Activated T-helper 9 cell treated with anti-CD3 and anti-CD28 coated beads, Interleukin-2, amount 50 U/mL, for 16 hours (primary cell): ENCODE measurements around the gene RHBDD1.
A peak's percentile ranks its signal among the peaks of the same experiment; 100 is the strongest.

ENCODE experiments used
- DNase-seq: peaks from one replicate; pipeline ENCODE4 v3.0.0-alpha.2; 2020; ENCODE audit warnings: low read depth

Gene RHBDD1

DNA sequence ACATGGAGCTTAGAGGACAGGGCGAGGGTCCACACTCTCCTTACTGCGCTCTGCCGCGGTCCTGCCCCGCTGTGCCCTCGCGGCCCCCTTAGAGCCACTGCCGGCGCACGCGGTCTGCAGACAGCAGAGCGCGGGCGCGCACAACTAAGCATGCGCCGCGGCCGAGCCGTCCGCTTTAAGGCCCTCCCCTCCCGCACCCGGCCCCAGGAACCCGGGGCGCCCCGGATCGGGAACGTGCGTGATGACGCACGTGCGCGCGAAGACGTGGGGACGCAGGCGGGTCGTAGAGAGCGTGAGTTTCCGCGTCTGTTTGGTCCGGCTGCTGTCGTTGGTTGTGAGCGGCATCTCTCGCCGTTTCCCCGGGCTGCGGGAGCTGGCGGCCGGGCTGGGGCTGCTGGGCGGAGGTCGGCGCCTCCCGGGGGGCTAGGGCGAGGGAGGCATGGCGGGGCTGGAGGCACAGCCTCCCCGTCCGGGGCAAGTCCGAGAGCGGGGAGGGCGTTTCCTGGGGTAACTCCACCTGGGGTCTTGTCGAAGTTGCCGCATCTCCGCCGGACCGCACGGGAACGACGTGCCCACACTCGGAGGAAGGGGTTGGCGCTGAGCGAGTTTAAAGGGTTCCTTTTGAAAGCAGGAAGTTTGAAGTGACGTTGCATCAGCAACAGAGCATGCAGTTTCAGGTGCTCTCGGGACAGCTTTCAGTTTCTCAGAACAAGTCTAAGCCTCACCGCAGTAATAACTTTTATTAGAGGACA is at the start of gene RHBDD1:
Gene RHBDD1 (plus strand): TSS at position 259 of the 752 bp plus-strand sequence. CDS start 28,640 bp downstream, outside the sequence.
- peak; percentile 93 for DNase-seq

- DNase-seq: no peak
These were observed 47.8 kb upstream of the RHBDD1 start for GRCh38 chr2:226788064-226788463.

GRCh38 chr2:226788881-226789490 is 46.9 kb upstream of the RHBDD1 start:
- no peak for DNase-seq

DNA sequence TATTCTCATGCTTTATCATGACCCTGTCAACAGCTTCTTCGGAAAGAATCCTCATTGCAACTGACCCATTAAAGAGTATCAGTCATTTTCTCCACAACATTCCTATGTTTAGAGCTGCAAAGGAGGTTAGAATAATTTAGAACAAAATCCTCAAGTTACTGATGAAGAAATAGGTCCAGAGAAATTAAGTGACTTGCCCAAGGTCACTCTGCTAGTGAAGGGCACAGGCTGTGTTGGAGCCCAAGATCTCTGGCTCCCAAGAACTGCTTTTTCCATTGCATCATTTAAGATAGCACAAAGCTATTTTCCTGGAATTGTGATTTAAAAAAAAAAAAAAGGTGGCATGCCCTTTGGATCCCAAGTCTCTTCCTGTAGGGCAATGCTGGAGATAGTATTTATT is 45.8 kb upstream of the RHBDD1 start:
- no peak for DNase-seq

DNA sequence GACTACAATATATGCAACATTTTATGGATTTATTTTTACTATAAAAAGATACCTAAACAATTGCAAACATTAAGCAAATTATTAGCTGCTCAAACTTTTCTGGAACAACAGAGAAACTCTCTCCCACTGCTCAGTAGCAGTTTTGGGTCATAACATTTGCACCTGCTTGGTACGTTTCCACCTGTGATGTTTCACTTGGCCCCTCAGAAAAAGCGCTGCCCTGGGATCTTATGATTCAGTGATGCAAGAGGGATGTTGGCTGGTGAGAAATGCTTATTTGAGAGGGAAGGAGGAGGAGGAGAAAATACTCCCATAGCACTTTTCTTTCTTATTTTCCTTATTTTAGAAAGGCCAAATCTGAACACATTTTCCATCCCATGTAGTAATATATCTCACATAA is 45.4 kb upstream of the RHBDD1 start:
- DNase-seq: no peak

GRCh38 chr2:226791056-226791486 is 44.8 kb upstream of the RHBDD1 start:
- no peak for DNase-seq

- peak; percentile 91 for DNase-seq
These were observed 44.3 kb upstream of the RHBDD1 start for GRCh38 chr2:226791487-226792081.

DNA sequence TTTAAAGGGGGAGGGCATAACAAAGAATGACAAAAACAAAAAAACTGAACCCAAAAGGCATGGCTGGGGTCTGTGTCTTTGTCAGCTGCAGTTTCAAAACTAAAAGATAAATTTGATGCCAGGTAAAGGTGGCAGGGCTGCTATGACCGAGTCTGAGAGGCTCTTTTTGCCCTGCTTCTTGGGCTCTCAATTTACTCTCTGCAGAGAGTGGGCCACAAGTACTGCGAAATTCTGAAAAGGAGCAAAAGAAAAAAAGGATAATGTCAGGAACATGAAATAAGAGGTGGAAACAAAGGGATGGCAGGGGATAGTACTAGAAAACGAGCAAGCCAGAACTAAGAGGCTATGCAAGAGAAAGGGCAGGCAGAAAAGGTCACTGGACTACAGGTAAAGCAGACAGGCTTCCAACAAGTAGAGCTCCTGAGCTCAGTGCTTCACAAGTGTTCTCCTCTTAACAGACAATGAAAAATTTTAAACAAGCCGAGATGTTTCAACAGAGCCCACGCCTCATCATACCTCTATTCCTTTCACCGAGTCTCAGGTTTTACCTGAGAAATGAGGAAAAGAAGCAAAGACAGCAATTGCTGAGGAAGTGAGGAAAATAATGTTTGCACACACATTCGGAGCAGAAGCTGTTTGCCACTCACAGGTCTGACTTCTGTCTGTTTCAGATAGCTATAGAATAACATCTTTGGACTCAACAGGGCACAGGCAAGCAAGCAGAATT is 43.5 kb upstream of the RHBDD1 start:
- DNase-seq: no peak

DNA sequence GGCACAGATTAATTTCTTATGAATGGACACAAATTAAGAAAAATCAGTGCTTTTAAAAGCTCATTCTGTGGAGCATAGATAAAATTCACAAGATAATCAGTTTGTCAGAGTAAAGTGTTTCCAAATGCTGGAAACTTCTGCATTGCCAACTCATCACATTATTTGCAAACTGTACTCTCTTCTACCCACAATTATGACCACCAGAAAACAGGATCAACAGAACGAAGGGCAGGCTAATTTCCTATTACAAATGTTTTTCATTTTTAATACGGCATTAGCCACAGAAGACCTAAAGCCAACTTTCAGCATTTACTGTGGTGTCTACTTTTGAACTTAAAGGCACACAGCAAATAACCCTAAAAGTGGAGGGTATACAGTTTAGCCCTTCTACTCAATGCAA is 42.2 kb upstream of the RHBDD1 start:
- no peak for DNase-seq

- no peak for DNase-seq
These were observed 41.6 kb upstream of the RHBDD1 start for GRCh38 chr2:226794196-226794661.

DNA sequence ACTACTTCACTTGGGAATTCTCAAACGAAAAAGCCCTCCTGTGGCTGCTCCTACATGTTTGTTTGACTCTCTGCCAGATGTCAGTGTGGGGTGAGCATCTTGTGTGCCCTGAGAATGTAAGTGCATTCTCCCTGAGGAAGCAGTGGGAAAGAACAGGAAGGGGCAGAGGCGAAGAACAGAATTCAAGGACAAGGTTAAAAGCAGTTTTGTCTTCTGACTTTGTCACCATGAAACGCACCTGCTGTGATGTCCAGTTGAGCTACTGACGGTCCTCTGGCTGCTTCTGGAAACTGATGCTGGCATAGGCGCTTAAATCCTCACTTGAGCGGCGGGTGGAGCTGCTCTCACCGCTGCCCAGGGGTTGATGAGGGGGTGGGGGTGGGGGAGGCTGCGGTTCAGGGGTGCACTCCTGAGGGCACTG is 41.1 kb upstream of the RHBDD1 start:
- no peak for DNase-seq

DNA sequence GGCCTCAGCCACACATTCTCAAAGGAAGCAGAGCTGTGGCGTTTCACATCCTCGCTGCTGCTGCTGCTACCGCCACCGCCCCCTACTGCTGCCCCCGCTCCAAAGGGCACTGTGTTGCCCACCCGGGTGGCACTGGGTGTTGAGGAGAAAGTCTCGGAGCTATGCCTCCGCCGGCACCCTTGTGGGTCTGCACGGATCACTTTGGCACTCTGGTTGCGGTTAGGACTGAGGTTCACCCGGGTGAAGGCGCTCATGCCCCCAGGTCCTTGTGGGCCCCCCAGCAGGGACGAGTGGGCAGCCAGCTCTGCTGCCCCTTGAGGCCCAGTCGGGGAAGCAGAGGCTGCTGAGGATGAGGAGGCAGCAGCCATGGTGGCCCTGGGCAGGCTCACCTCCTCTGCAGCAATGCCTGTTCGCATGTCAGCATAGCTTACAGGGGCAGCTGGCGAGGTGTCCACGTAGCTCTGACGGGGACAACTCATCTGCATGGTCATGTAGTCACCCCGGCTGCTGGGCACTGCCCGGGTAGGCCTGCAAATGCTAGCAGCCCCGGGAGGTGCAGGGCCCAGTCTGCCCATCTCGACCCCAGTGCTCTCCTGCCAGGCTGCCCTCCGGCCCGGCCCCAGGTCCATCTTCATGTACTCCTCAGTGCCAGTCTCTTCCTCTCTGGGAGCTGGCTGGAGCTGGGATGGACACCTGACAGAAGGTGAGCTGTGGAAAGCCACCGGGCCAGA is 40.4 kb upstream of the RHBDD1 start:
- DNase-seq: no peak

GRCh38 chr2:226796012-226796839 is 39.6 kb upstream of the RHBDD1 start:
- DNase-seq: no peak

- DNase-seq: no peak
These were observed 39.0 kb upstream of the RHBDD1 start for GRCh38 chr2:226796840-226797288.

- no peak for DNase-seq
These were observed 38.4 kb upstream of the RHBDD1 start for GRCh38 chr2:226797289-226797988.

GRCh38 chr2:226797989-226798421 is 37.8 kb upstream of the RHBDD1 start:
- no peak for DNase-seq

- DNase-seq: no peak
These were observed 37.2 kb upstream of the RHBDD1 start for GRCh38 chr2:226798422-226799210.

DNA sequence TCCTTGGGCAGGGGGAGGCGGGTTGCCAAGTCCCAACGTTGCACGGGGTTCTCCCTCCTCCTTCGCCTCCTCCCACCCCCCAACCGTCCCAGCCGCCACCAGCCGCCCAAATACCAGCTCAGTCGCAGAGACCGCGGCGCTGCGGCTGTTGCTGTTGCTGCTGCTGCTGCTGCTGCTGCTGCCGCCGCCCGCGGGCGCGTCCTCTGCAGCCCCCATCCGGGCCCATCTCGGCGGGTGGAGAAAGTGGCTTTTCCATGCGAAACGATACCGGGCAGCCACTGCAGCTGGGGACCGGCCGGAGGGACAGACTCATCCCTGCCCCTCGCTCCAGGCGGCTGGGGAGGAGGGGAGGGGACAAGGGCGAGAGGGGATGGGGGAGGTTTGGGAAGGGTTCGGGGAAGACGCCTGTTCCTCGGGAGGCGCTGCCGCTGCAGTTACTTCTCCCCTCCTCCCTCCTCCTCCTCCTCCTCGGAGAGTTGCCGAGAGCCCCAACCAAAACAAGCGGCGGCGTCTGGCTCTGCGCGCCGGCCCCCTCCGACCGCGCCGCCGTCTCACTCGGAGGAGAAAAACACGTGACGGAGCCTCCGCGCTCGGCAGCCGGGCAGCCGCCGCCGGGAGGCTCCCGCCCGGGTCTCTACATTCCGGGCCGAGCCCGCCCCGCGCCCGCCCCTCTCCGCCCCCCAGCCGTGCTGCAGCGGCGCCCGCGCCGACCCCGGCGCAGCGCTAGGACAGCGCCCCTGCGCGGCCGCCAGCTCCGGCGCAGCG is 36.5 kb upstream of the RHBDD1 start, which contains the start of gene IRS1:
Gene IRS1 (minus strand): TSS at position 610 of the 765 bp plus-strand sequence. CDS start 1,082 bp downstream, outside the sequence.
- DNase-seq: peak; percentile 31
